ENCODE results near the gene SLC35A4. TPM values are rescaled to one million over a fixed set of nuclear protein-coding genes. Genes with fewer than 3 reads are reported as not detected.

Gene SLC35A4
- total RNA-seq, 1 experiment from 2014 or later, result 66.2 TPM

- intact Hi-C loops (cut with micrococcal nuclease; ENCODE audit: unreplicated experiment), result no loop called here
- Histone ChIP-seq H3K4me2 (no peak overlapping the region), H3K27me3 (ENCODE audit: insufficient read depth, low read depth) (no peaks in the 10 kb centered on the region), H4K20me1 (ENCODE audit: insufficient read depth) (no peaks in the 10 kb centered on the region), H3K27ac (no peak overlapping the region), H3K9me2 (ENCODE audit: insufficient read depth) (0 out of 2 replicates have a peak, but pooled peaks cover 3% of the 10 kb centered on the region), H2AFZ (no peak overlapping the region), H3K9me3 (ENCODE audit: insufficient read depth, low read depth) (no peaks in the 10 kb centered on the region; the same call in 1 of the 2 replicates), H3K79me2 (ENCODE audit: low read depth) (no peaks in the 10 kb centered on the region), H3K4me1 (replicated peaks; ENCODE audit: insufficient read depth) (no peaks in the 10 kb centered on the region), H3K36me3 (ENCODE audit: low read depth) (no peaks in the 10 kb centered on the region), H3F3A (ENCODE audit: insufficient read depth, low read depth) (no peaks in the 10 kb centered on the region), H3K4me3 (no peak overlapping the region)
- ChIA-PET POLR2A (ENCODE audit: unreplicated experiment) (no interaction called here), CTCF (no interaction called here)
- no peak for TF ChIP-seq CTCF (conservative IDR thresholded peaks at IDR 0.05)
- TF ChIP-seq EZH2 (IDR thresholded peaks at IDR 0.05; ENCODE audit: low read depth), result no peak
- DNase-seq, result no peak
- no TSS peak for BruUV-seq (replicated peaks)
Observed at GRCh38 chr5:140587495-140587894, 22.9 kb downstream of the SLC35A4 start.

GRCh38 chr5:140588311-140589070 is 23.9 kb downstream of the SLC35A4 start:
- TF ChIP-seq EZH2 (IDR thresholded peaks at IDR 0.05; ENCODE audit: low read depth) (no peak), CTCF (conservative IDR thresholded peaks at IDR 0.05) (no peak)
- H2AFZ ChIP-seq, result no peak overlapping the region
- POLR2A ChIA-PET (ENCODE audit: unreplicated experiment), result interaction anchor here (0.6 kb wide), 1 partner anchor 51 kb away, joined by 7 read pairs; the partner anchor contains the start of gene TMCO6
- DNase-seq, result no peak
- H3K9me3 ChIP-seq (ENCODE audit: insufficient read depth, low read depth), result no peaks in the 10 kb centered on the region
- intact Hi-C loops (cut with micrococcal nuclease; ENCODE audit: unreplicated experiment), result no loop called here
- no peaks in the 10 kb centered on the region for H3K4me1 ChIP-seq (replicated peaks; ENCODE audit: insufficient read depth)
- 0 out of 2 replicates have a peak, but pooled peaks cover 3% of the 10 kb centered on the region for H3K9me2 ChIP-seq (ENCODE audit: insufficient read depth)
- no peaks in the 10 kb centered on the region for H3F3A ChIP-seq (ENCODE audit: insufficient read depth, low read depth)
- H3K4me2 ChIP-seq, result no peak overlapping the region
- no peaks in the 10 kb centered on the region for H3K27me3 ChIP-seq (ENCODE audit: insufficient read depth, low read depth)
- no peak overlapping the region for H3K27ac ChIP-seq
- no TSS peak for BruUV-seq (replicated peaks)
- H3K4me3 ChIP-seq, result no peak overlapping the region
- H3K36me3 ChIP-seq (ENCODE audit: low read depth), result no peaks in the 10 kb centered on the region
- CTCF ChIA-PET, result interaction anchor here (1.2 kb wide), 1 partner anchor 832 kb away, joined by 4 read pairs; the partner anchor contains the start of gene PCDHGA11
- H4K20me1 ChIP-seq (ENCODE audit: insufficient read depth), result no peaks in the 10 kb centered on the region
- no peaks in the 10 kb centered on the region for H3K79me2 ChIP-seq (ENCODE audit: low read depth)

- H3K27ac ChIP-seq, result no peak overlapping the region
- TF ChIP-seq EZH2 (IDR thresholded peaks at IDR 0.05; ENCODE audit: low read depth), result no peak
- TF ChIP-seq CTCF (conservative IDR thresholded peaks at IDR 0.05), result no peak
- H3K79me2 ChIP-seq (ENCODE audit: low read depth), result no peaks in the 10 kb centered on the region
- BruUV-seq (replicated peaks), result no TSS peak
- no peaks in the 10 kb centered on the region for H3K27me3 ChIP-seq (ENCODE audit: insufficient read depth, low read depth)
- H2AFZ ChIP-seq, result no peak overlapping the region
- H3K4me3 ChIP-seq, result no peak overlapping the region
- POLR2A ChIA-PET (ENCODE audit: unreplicated experiment), result no interaction called here
- no peak for DNase-seq
- intact Hi-C loops (cut with micrococcal nuclease; ENCODE audit: unreplicated experiment), result no loop called here
- H3K4me2 ChIP-seq, result no peak overlapping the region
- CTCF ChIA-PET, result no interaction called here
- no peaks in the 10 kb centered on the region for H3K9me3 ChIP-seq (ENCODE audit: insufficient read depth, low read depth)
- H3K9me2 ChIP-seq (ENCODE audit: insufficient read depth), result 0 out of 2 replicates have a peak, but pooled peaks cover 3% of the 10 kb centered on the region
- H3K36me3 ChIP-seq (ENCODE audit: low read depth), result no peaks in the 10 kb centered on the region
- no peaks in the 10 kb centered on the region for H3K4me1 ChIP-seq (replicated peaks; ENCODE audit: insufficient read depth)
- H4K20me1 ChIP-seq (ENCODE audit: insufficient read depth), result no peaks in the 10 kb centered on the region
- H3F3A ChIP-seq (ENCODE audit: insufficient read depth, low read depth), result no peaks in the 10 kb centered on the region
Observed at GRCh38 chr5:140590861-140591260, 26.2 kb downstream of the SLC35A4 start.

Measured in PC-9 (cell line).